HG03175 (cell line): ENCODE results near the gene RAET1G.
"Not testable (repeated sequence)": the region's sequence is repeated elsewhere in the genome, so short reads cannot be mapped to it uniquely, and the experiment has no call there.

Experiments
- ATAC-seq: cut with Tn5 transposase; IDR thresholded peaks from one replicate; pipeline ENCODE4 v1.9.1; 2021; ENCODE audit warnings: mild to moderate bottlenecking, moderate library complexity; ENCODE audit not compliant: unreplicated experiment

RAET1G gene

GRCh38 chr6:149922642-149923326 lies at the start of gene RAET1G:
Gene RAET1G (minus strand): TSS chr6:149923121. CDS start chr6:149923010, 111 bp downstream.
- ATAC-seq = no peak

GRCh38 chr6:149969635-149970034 lies 46.7 kb upstream of the RAET1G start:
- ATAC-seq = no peak

GRCh38 chr6:149968909-149969308 lies 46.0 kb upstream of the RAET1G start:
- not testable (repeated sequence) for ATAC-seq

GRCh38 chr6:149967999-149968398 lies 45.1 kb upstream of the RAET1G start:
- ATAC-seq = not testable (repeated sequence)

GRCh38 chr6:149967591-149967990 lies 44.7 kb upstream of the RAET1G start:
- no peak for ATAC-seq

- not testable (repeated sequence) for ATAC-seq
Measured at GRCh38 chr6:149966319-149966718, 43.4 kb upstream of the RAET1G start.

- ATAC-seq = no peak
Measured at GRCh38 chr6:149965194-149966020, 42.5 kb upstream of the RAET1G start.

GRCh38 chr6:149964308-149965193 lies 41.6 kb upstream of the RAET1G start:
- ATAC-seq = no peak

GRCh38 chr6:149963462-149964307 lies 40.8 kb upstream of the RAET1G start, which contains the start of gene ULBP1:
Gene ULBP1 (plus strand): TSS chr6:149963943. CDS start chr6:149964050, 107 bp downstream.
- ATAC-seq = peak; percentile 55

- peak; percentile 34 for ATAC-seq
Measured at GRCh38 chr6:149963212-149963461, 40.2 kb upstream of the RAET1G start.

- ATAC-seq = no peak
Measured at GRCh38 chr6:149962461-149963211, 39.7 kb upstream of the RAET1G start.

GRCh38 chr6:149961728-149962425 lies 39.0 kb upstream of the RAET1G start:
- no peak for ATAC-seq

- no peak for ATAC-seq
Measured at GRCh38 chr6:149960488-149960887, 37.6 kb upstream of the RAET1G start.

GRCh38 chr6:149959806-149960205 lies 36.9 kb upstream of the RAET1G start:
- ATAC-seq = not testable (repeated sequence)

- not testable (repeated sequence) for ATAC-seq
Measured at GRCh38 chr6:149958124-149958523, 35.2 kb upstream of the RAET1G start.

- not testable (repeated sequence) for ATAC-seq
Measured at GRCh38 chr6:149955654-149956317, 32.9 kb upstream of the RAET1G start.

GRCh38 chr6:149954984-149955653 lies 32.2 kb upstream of the RAET1G start:
- ATAC-seq = not testable (repeated sequence)
